T-helper 1 cell treated with Interleukin-12 subunit alpha and Interleukin-12 subunit beta and Interleukin-4 antibody, amounts not matched to agents 30 μg/mL and 1 μg/mL, for 36 hours (primary cell): ENCODE results near the gene MSLN.

ENCODE experiments used
- H3K27ac Mint-ChIP-seq: one replicate; pipeline ENCODE4 v1.8.0; 2021; ENCODE audit warnings: mild to moderate bottlenecking, mixed read lengths
- H3K27me3 Mint-ChIP-seq: one replicate; pipeline ENCODE4 v1.8.0; 2021; ENCODE audit warnings: low read depth, mixed read lengths
- H3K36me3 Mint-ChIP-seq: one replicate; pipeline ENCODE4 v1.8.0; 2021; ENCODE audit warnings: low read depth, mixed read lengths
- H3K4me1 Mint-ChIP-seq: one replicate; pipeline ENCODE4 v1.8.0; 2021; ENCODE audit warnings: low read depth, mixed read lengths
- H3K4me3 Mint-ChIP-seq: one replicate; pipeline ENCODE4 v1.8.0; 2021; ENCODE audit warnings: mild to moderate bottlenecking, moderate library complexity, mixed read lengths
- H3K9me3 Mint-ChIP-seq: one replicate; pipeline ENCODE4 v1.8.0; 2021; ENCODE audit warnings: mixed read lengths

MSLN gene

GRCh38 chr16:800834-801511 is 40.4 kb downstream of the MSLN start:
- Mint-ChIP-seq H3K9me3 (no peaks in the 10 kb centered on the region), H3K27me3 (no peaks in the 10 kb centered on the region), H3K4me3 (no peak overlapping the region), H3K4me1 (no peaks in the 10 kb centered on the region), H3K27ac (no peak overlapping the region), H3K36me3 (peaks cover 6% of the 10 kb centered on the region)

DNA sequence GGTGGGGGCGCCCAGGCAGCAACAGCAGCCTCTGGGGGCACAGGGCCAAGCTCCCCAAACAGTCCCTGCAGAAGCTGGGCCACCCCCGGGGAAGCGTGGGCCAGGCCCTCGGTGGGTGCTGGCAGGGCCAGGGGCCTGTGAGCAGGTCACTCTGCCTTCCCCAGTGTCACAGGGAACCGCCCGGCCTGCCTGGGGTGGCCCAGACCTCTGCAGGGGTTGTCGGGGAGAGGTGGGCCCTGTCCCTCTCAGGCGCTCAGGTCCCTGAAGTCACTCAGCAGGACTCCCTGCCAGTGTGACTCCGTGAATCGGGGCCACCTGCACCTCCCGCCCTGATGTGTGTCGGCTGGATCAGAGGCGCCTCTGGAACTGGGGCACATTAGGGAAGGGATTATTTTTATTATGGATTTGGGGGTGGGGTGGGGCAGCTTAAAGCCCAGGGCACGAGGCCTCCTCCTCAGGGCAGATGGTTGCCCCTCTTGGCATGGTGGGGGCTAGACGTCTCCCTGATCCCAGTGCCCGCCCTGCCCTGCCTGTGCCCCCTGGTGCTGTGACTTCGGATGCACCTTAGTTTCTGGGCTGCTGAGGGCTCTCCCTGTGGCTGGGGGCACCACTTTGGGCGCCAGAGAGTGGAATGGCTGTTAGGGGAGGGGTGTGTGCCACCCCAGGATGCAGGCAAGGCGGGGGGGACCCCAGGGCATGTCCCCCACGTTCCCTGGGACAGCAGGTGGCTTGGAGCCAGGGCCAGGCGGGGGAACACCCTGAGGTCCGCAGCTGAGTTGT is 41.2 kb downstream of the MSLN start:
- Mint-ChIP-seq H3K9me3 (no peaks in the 10 kb centered on the region), H3K27me3 (no peaks in the 10 kb centered on the region), H3K4me1 (no peaks in the 10 kb centered on the region), H3K27ac (no peak overlapping the region), H3K36me3 (peaks cover 6% of the 10 kb centered on the region), H3K4me3 (no peak overlapping the region)

GRCh38 chr16:802461-802860 is 41.9 kb downstream of the MSLN start:
- H3K9me3 Mint-ChIP-seq, result no peaks in the 10 kb centered on the region
- no peak overlapping the region for H3K4me3 Mint-ChIP-seq
- no peaks in the 10 kb centered on the region for H3K4me1 Mint-ChIP-seq
- no peaks in the 10 kb centered on the region for H3K27me3 Mint-ChIP-seq
- H3K36me3 Mint-ChIP-seq, result peaks cover 4% of the 10 kb centered on the region
- no peak overlapping the region for H3K27ac Mint-ChIP-seq

DNA sequence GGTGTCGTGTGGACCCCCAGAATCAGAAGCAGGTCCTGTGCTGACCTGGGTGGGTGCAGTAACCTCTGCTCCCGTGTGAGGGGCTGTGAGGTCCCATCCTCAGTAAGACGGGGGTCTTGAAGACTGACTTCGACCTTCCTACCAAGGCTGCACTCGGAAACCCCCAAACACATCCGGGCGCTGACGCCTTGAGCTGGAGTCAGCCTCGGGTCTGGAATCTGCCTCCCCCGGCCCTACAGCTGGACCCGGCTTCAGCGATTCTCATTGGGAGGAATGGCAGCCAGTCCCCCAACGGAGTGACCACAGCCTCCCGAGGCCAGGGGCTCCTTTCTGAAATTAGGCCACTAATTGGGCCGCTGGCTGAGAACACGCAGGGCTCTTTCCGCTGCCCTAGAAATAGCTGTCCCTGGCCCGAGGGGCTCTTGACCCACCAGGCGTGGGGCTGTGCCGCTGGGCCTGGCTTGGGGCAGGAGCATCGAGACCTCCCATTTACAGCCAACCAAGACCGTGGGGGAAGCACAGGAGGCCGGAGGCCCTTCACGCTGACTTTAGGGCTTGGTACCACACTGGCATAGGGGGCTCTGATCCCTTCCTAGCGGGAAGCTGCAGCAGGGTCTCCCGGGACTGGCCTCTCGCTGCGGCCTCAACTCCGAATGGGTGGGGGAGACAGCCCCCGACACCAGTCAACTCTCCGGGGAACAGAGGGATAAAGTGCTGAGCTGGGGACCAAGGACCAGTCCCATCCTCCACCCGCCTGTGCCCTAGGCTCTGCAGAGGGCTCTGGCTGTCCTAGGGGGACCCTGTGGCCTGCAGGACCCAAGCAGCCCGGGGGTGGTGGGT is 42.6 kb downstream of the MSLN start:
- no peaks in the 10 kb centered on the region for H3K9me3 Mint-ChIP-seq
- no peak overlapping the region for H3K27ac Mint-ChIP-seq
- H3K4me1 Mint-ChIP-seq, result peaks cover 4% of the 10 kb centered on the region
- H3K27me3 Mint-ChIP-seq, result no peaks in the 10 kb centered on the region
- peaks cover 4% of the 10 kb centered on the region for H3K36me3 Mint-ChIP-seq
- no peak overlapping the region for H3K4me3 Mint-ChIP-seq

DNA sequence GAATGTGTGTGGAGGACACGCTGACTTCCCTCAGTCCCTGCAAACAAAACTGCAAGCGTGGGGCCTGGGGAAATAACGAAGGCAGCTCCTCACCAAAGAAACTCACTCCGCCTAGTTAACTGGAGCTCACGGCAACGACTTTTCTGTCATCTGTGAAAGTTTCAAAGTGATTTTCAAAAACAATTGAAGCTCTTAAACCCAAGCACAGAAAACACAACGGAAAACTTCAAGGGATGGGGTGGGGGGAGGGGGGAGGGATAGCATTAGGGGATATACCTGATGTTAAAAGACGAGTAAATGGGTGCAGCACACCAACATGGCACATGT is 43.2 kb downstream of the MSLN start:
- H3K27ac Mint-ChIP-seq, result no peak overlapping the region
- H3K9me3 Mint-ChIP-seq, result no peaks in the 10 kb centered on the region
- no peak overlapping the region for H3K4me3 Mint-ChIP-seq
- H3K27me3 Mint-ChIP-seq, result no peaks in the 10 kb centered on the region
- H3K36me3 Mint-ChIP-seq, result peaks cover 4% of the 10 kb centered on the region
- H3K4me1 Mint-ChIP-seq, result peaks cover 9% of the 10 kb centered on the region

- Mint-ChIP-seq H3K4me1 (peaks cover 10% of the 10 kb centered on the region), H3K9me3 (no peaks in the 10 kb centered on the region), H3K27me3 (no peaks in the 10 kb centered on the region), H3K36me3 (peaks cover 4% of the 10 kb centered on the region), H3K4me3 (peak overlapping the region; percentile 21), H3K27ac (no peak overlapping the region)
Measured at GRCh38 chr16:804193-805048, 43.9 kb downstream of the MSLN start.

DNA sequence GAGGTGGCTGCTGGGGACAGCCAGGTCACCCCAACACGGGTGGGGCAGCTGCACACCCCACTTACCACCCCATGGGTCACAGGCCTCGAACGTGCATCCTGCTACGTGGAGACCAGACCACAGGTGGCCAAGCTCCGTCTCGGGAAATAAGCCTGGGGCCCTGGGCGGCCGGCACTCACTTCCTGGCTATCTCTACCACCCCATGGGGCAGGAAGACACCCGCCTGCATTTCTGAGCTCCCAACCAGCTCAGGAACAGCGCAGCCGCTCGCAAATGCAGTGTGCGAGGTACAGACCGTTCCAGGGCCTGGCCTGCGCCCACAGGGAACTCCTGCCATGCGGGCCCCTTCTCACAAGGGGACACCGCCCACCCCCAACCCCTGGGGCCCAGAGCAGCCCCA is 44.9 kb downstream of the MSLN start:
- Mint-ChIP-seq H3K9me3 (no peaks in the 10 kb centered on the region), H3K4me1 (peaks cover 10% of the 10 kb centered on the region), H3K27ac (no peak overlapping the region), H3K4me3 (no peak overlapping the region), H3K27me3 (no peaks in the 10 kb centered on the region), H3K36me3 (peaks cover 4% of the 10 kb centered on the region)

- Mint-ChIP-seq H3K9me3 (no peaks in the 10 kb centered on the region), H3K27me3 (peaks cover 8% of the 10 kb centered on the region), H3K36me3 (peaks cover 4% of the 10 kb centered on the region), H3K4me1 (peaks cover 10% of the 10 kb centered on the region), H3K27ac (peak overlapping the region; percentile 98), H3K4me3 (peak overlapping the region; percentile 98)
Measured at GRCh38 chr16:807347-808084, 47.0 kb downstream of the MSLN start.

DNA sequence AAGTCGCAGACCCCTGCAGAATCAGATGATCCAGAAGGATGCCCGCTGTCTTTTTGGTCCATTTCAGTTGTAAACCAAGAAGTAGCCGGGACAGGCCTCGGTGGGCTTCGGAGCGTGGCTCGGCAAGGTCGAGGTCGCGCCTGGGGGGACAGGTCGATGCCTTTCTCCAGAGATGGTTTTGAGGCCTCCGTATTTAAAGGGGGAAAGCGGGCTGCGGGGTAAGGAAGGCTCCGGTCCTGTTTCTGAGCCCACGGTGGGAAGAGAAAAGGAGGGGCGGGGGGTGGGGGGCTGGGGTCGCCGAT is 47.5 kb downstream of the MSLN start:
- H3K4me1 Mint-ChIP-seq, result peaks cover 10% of the 10 kb centered on the region
- H3K36me3 Mint-ChIP-seq, result peaks cover 4% of the 10 kb centered on the region
- no peaks in the 10 kb centered on the region for H3K9me3 Mint-ChIP-seq
- peaks cover 12% of the 10 kb centered on the region for H3K27me3 Mint-ChIP-seq
- H3K4me3 Mint-ChIP-seq, result peak overlapping the region; percentile 98
- H3K27ac Mint-ChIP-seq, result peak overlapping the region; percentile 98

DNA sequence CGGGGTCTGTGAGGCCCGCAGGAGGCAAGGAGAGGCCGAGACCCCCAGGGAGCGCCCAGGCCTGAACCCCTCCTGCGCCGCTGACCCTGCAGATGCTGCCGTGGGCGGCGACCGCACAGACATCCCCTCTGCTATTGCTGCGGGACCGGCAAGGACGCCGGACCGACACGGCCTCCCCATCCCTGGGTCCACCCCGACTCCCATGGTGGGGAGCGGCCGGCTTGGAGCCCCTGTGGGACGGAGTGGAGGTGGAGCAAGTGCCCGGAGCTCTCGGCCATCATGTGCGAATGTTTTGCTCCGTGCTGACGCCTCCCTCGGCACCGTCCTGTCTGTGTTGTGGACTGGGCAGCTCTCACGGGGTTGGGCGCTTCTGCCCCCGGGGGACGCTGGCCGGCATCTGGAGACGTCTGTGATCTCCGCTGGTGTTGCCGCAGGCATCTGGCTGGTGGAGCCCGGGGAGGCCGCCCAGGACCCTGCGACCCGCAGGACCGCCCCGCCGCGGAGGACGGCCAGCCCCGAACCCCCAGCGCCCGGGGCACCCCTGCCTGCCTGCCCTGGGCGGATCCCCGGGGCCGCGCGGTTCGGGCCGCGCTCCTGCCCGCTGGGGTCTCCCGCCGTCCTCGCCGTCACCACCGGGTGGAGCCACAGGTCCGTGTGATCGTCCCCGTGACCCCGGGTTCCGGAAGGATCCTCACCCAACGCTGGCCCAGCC is 52.8 kb downstream of the MSLN start:
- Mint-ChIP-seq H3K4me1 (peaks cover 4% of the 10 kb centered on the region), H3K4me3 (no peak overlapping the region), H3K9me3 (no peaks in the 10 kb centered on the region), H3K27me3 (peaks cover 17% of the 10 kb centered on the region), H3K27ac (no peak overlapping the region), H3K36me3 (no peaks in the 10 kb centered on the region)

GRCh38 chr16:813916-814412 is 53.4 kb downstream of the MSLN start:
- Mint-ChIP-seq H3K4me3 (no peak overlapping the region), H3K27me3 (peaks cover 17% of the 10 kb centered on the region), H3K9me3 (no peaks in the 10 kb centered on the region), H3K36me3 (no peaks in the 10 kb centered on the region), H3K27ac (no peak overlapping the region), H3K4me1 (no peaks in the 10 kb centered on the region)

DNA sequence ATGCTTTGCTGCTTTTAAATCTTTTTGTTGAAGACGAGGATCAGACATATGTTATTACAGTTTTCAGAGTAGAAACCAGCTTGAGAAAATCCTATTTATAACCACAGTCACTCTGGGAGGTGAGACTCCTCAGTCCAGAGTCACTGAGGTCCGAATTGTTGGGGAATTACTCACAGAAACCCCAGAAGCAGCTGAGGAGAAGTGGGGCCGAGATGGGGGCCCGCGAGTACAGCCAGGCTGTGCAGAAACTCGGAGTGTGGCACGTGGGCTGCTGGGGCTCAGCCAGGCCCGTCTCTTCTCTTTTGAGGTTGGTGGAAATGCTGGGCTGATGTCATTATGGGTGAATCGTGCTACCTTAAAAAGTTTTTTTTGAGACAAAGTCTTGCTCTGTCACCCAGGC is 54.4 kb downstream of the MSLN start:
- Mint-ChIP-seq H3K9me3 (no peaks in the 10 kb centered on the region), H3K4me1 (peaks cover 2% of the 10 kb centered on the region), H3K27ac (no peak overlapping the region), H3K4me3 (no peak overlapping the region), H3K27me3 (peaks cover 17% of the 10 kb centered on the region), H3K36me3 (no peaks in the 10 kb centered on the region)

- H3K4me3 Mint-ChIP-seq, result no peak overlapping the region
- peaks cover 2% of the 10 kb centered on the region for H3K4me1 Mint-ChIP-seq
- peaks cover 17% of the 10 kb centered on the region for H3K27me3 Mint-ChIP-seq
- H3K27ac Mint-ChIP-seq, result no peak overlapping the region
- no peaks in the 10 kb centered on the region for H3K36me3 Mint-ChIP-seq
- no peaks in the 10 kb centered on the region for H3K9me3 Mint-ChIP-seq
Measured at GRCh38 chr16:815861-816260, 55.3 kb downstream of the MSLN start.
